HG02678 (cell line): ENCODE results near the gene SYNM.

ENCODE experiments used
- ATAC-seq: cut with Tn5 transposase; IDR thresholded peaks from one replicate; pipeline ENCODE4 v1.9.1; 2021; ENCODE audit warnings: mild to moderate bottlenecking, moderate library complexity; ENCODE audit not compliant: unreplicated experiment

The SYNM gene

GRCh38 chr15:99163271-99164062 is 58.6 kb downstream of the SYNM start:
- ATAC-seq, result no peak

- ATAC-seq, result no peak
These were observed 59.2 kb downstream of the SYNM start for GRCh38 chr15:99164119-99164518.

GRCh38 chr15:99165020-99165790 is 60.3 kb downstream of the SYNM start:
- no peak for ATAC-seq

- ATAC-seq, result no peak
These were observed 61.2 kb downstream of the SYNM start for GRCh38 chr15:99165956-99166689.

GRCh38 chr15:99167201-99167600 is 62.3 kb downstream of the SYNM start:
- no peak for ATAC-seq

GRCh38 chr15:99167640-99168039 is 62.8 kb downstream of the SYNM start:
- ATAC-seq, result peak; percentile 64

- ATAC-seq, result no peak
These were observed 64.0 kb downstream of the SYNM start for GRCh38 chr15:99168601-99169580.

- no peak for ATAC-seq
These were observed 65.0 kb downstream of the SYNM start for GRCh38 chr15:99169769-99170311.

GRCh38 chr15:99170476-99171065 is 65.7 kb downstream of the SYNM start:
- ATAC-seq, result no peak

GRCh38 chr15:99172171-99172570 is 67.3 kb downstream of the SYNM start:
- ATAC-seq, result no peak

GRCh38 chr15:99172989-99173388 is 68.1 kb downstream of the SYNM start:
- no peak for ATAC-seq

- ATAC-seq, result no peak
These were observed 69.9 kb downstream of the SYNM start for GRCh38 chr15:99174567-99175395.

GRCh38 chr15:99176757-99177156 is 71.9 kb downstream of the SYNM start:
- ATAC-seq, result no peak

GRCh38 chr15:99177679-99178078 is 72.8 kb downstream of the SYNM start:
- ATAC-seq, result no peak

GRCh38 chr15:99180086-99180963 is 75.4 kb downstream of the SYNM start:
- ATAC-seq, result no peak

GRCh38 chr15:99180964-99181306 is 76.1 kb downstream of the SYNM start:
- no peak for ATAC-seq

- no peak for ATAC-seq
These were observed 76.7 kb downstream of the SYNM start for GRCh38 chr15:99181545-99181971.

- no peak for ATAC-seq
These were observed 77.9 kb downstream of the SYNM start for GRCh38 chr15:99182791-99183190.
